CD4-positive, alpha-beta T cell treated with Interleukin-6 for 4 hours (primary cell): ENCODE measurements around the gene CHPF2.

Experiments used
- DNase-seq: peaks from one replicate; pipeline ENCODE4 v3.0.0-alpha.2; 2020; ENCODE audit warnings: mixed read lengths

The CHPF2 gene

GRCh38 chr7:151246851-151247580 is 14.7 kb downstream of the CHPF2 start:
- DNase-seq: no peak

GRCh38 chr7:151247611-151248345 is 15.5 kb downstream of the CHPF2 start:
- DNase-seq: no peak

GRCh38 chr7:151248346-151249033 is 16.2 kb downstream of the CHPF2 start, which contains the start of gene SMARCD3:
Gene SMARCD3 (minus strand): TSS chr7:151248694. CDS start chr7:151248562, 132 bp downstream.
- peak; percentile 59 for DNase-seq

- DNase-seq: peak; percentile 36
Measured at GRCh38 chr7:151249034-151249731, 16.9 kb downstream of the CHPF2 start.

GRCh38 chr7:151249732-151250072 is 17.4 kb downstream of the CHPF2 start:
- DNase-seq: no peak

GRCh38 chr7:151250181-151251132 is 18.2 kb downstream of the CHPF2 start:
- DNase-seq: no peak

- no peak for DNase-seq
Measured at GRCh38 chr7:151251328-151251688, 19.0 kb downstream of the CHPF2 start.

GRCh38 chr7:151251689-151252560 is 19.6 kb downstream of the CHPF2 start:
- DNase-seq: peak; percentile 49

- DNase-seq: no peak
Measured at GRCh38 chr7:151252561-151252835, 20.2 kb downstream of the CHPF2 start.

- DNase-seq: no peak
Measured at GRCh38 chr7:151252961-151253711, 20.9 kb downstream of the CHPF2 start.

- no peak for DNase-seq
Measured at GRCh38 chr7:151254316-151254715, 22.0 kb downstream of the CHPF2 start.

- no peak for DNase-seq
Measured at GRCh38 chr7:151254851-151255250, 22.6 kb downstream of the CHPF2 start.

- DNase-seq: no peak
Measured at GRCh38 chr7:151255390-151255789, 23.1 kb downstream of the CHPF2 start.

- no peak for DNase-seq
Measured at GRCh38 chr7:151256410-151257045, 24.2 kb downstream of the CHPF2 start.

GRCh38 chr7:151257990-151258389 is 25.7 kb downstream of the CHPF2 start:
- DNase-seq: no peak

GRCh38 chr7:151260471-151260870 is 28.2 kb downstream of the CHPF2 start:
- DNase-seq: no peak

- DNase-seq: no peak
Measured at GRCh38 chr7:151260883-151261282, 28.6 kb downstream of the CHPF2 start.

- no peak for DNase-seq
Measured at GRCh38 chr7:151261529-151261928, 29.2 kb downstream of the CHPF2 start.

GRCh38 chr7:151264615-151265014 is 32.3 kb downstream of the CHPF2 start:
- DNase-seq: no peak

- DNase-seq: no peak
Measured at GRCh38 chr7:151265351-151265931, 33.2 kb downstream of the CHPF2 start.
